Natural killer cell (primary cell): ENCODE measurements around the gene BHLHE40. TPM values are rescaled to one million over a fixed set of nuclear protein-coding genes. Genes with fewer than 3 reads are reported as not detected.
A peak's percentile ranks its signal among the peaks of the same experiment; 100 is the strongest.

Source experiments
- ATAC-seq, 3 donors: fragments of 150-1000 bp in 2 of 3; fragments of 200-7000 bp in 1 of 3; cut with Tn5 transposase; 1 replicate in 1 of 3; 2 replicates in 2 of 3; pipeline ENCODE4 v1.10.0; 2021; ENCODE audit warnings: mild to moderate bottlenecking in 2 of 3, moderate library complexity in 2 of 3
- DNase-seq, 2 donors: peaks; one replicate each; pipeline versions ENCODE4 v3.0.0 to v3.0.0-alpha.2; 2013 to 2021; ENCODE audit warnings: mixed read lengths in 1 of 2
- H3K27ac ChIP-seq: one replicate; pipeline ENCODE4 v1.5.1; 2013; ENCODE audit warnings: mild to moderate bottlenecking, low read length
- H3K27me3 ChIP-seq: one replicate; pipeline ENCODE4 v1.6.1; 2013; ENCODE audit warnings: low read length; ENCODE audit not compliant: control insufficient read depth, insufficient read depth
- H3K36me3 ChIP-seq: one replicate; pipeline ENCODE4 v1.6.1; 2013; ENCODE audit warnings: low read length; ENCODE audit not compliant: control insufficient read depth, insufficient read depth
- H3K4me1 ChIP-seq: one replicate; pipeline ENCODE4 v1.6.1; 2013; ENCODE audit warnings: low read length; ENCODE audit not compliant: control insufficient read depth, insufficient read depth
- H3K4me3 ChIP-seq: one replicate; pipeline ENCODE4 v1.5.1; 2013; ENCODE audit warnings: low read length
- H3K9me3 ChIP-seq: one replicate; pipeline ENCODE4 v1.6.1; 2013; ENCODE audit warnings: low read length; ENCODE audit not compliant: control insufficient read depth, insufficient read depth
- H3K27ac Mint-ChIP-seq, 2 donors: one replicate each; pipeline ENCODE4 v1.8.0; 2022; ENCODE audit warnings: mild to moderate bottlenecking in 2 of 2, mixed read lengths in 2 of 2, moderate library complexity in 1 of 2
- H3K27me3 Mint-ChIP-seq, 2 donors: one replicate each; pipeline ENCODE4 v1.8.0; 2022; ENCODE audit warnings: low read depth in 2 of 2, mixed read lengths in 2 of 2
- H3K36me3 Mint-ChIP-seq: one replicate; pipeline ENCODE4 v1.8.0; 2022; ENCODE audit warnings: mixed read lengths
- H3K4me1 Mint-ChIP-seq, 2 donors: one replicate each; pipeline ENCODE4 v1.8.0; 2022; ENCODE audit warnings: mixed read lengths in 2 of 2
- H3K4me3 Mint-ChIP-seq: one replicate; pipeline ENCODE4 v1.8.0; 2022; ENCODE audit warnings: mild to moderate bottlenecking, moderate library complexity, mixed read lengths
- H3K9me3 Mint-ChIP-seq, 2 donors: one replicate each; pipeline ENCODE4 v1.8.0; 2022; ENCODE audit warnings: mixed read lengths in 2 of 2
- WGBS: methylation state at CpG from one replicate; pipeline ENCODE4 v1.1.7; 2013; ENCODE audit warnings: missing lambda C conversion rate; ENCODE audit not compliant: insufficient coverage; 5-methylcytosine and 5-hydroxymethylcytosine counted together
- intact Hi-C: fragments of 100-400 bp; cut with micrococcal nuclease; formaldehyde crosslinking; loops from one replicate; pipeline ENCODE4 v1.14.2; 2022
- total RNA-seq, 4 donors: library from RNA; stranded (reverse); fragments of 120-200 nt in 1 of 4; gene quantifications; one replicate each; pipeline versions ENCODE4 v1.2.3 to v1.2.4, GENCODE V29; 2013 to 2022
- TF ChIP-seq, protein P1 (sequence below): fragments of 200-600 bp; IDR thresholded peaks from one replicate; pipeline ENCODE4 v1.8.0; 2022; ENCODE audit warnings: antibody characterized with exemption

BHLHE40 gene
- total RNA-seq, 3 donors from 2014 or later (not counting 1 experiment from before 2014, with no cell fraction given), result 512 to 725 (median 719) TPM

- intact Hi-C loops, result loop anchor here (10.0 kb wide), 1 partner anchor 631 kb away; no protein-coding TSS in a partner anchor
- 27% methylated on average over 12 of the region's 13 CpGs for WGBS
- Mint-ChIP-seq H3K4me1 (peaks cover 58 to 66% of the 10 kb centered on the region in 2 donors), H3K27me3 (no peaks in the 10 kb centered on the region), H3K9me3 (no peaks in the 10 kb centered on the region), H3K4me3 (peak overlapping the region; percentile 87), H3K27ac (peak overlapping the region; percentile 98 to 100), H3K36me3 (peaks cover 25% of the 10 kb centered on the region)
- H3K9me3 ChIP-seq, result no peaks in the 10 kb centered on the region
- ATAC-seq (no peak), DNase-seq (peak in 1 of 2 donors; percentile 61)
- TF ChIP-seq, protein P1, sequence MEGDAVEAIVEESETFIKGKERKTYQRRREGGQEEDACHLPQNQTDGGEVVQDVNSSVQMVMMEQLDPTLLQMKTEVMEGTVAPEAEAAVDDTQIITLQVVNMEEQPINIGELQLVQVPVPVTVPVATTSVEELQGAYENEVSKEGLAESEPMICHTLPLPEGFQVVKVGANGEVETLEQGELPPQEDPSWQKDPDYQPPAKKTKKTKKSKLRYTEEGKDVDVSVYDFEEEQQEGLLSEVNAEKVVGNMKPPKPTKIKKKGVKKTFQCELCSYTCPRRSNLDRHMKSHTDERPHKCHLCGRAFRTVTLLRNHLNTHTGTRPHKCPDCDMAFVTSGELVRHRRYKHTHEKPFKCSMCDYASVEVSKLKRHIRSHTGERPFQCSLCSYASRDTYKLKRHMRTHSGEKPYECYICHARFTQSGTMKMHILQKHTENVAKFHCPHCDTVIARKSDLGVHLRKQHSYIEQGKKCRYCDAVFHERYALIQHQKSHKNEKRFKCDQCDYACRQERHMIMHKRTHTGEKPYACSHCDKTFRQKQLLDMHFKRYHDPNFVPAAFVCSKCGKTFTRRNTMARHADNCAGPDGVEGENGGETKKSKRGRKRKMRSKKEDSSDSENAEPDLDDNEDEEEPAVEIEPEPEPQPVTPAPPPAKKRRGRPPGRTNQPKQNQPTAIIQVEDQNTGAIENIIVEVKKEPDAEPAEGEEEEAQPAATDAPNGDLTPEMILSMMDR, result no peak
- peaks cover 34% of the 10 kb centered on the region for H3K36me3 ChIP-seq
- no peaks in the 10 kb centered on the region for H3K27me3 ChIP-seq
- peaks cover 54% of the 10 kb centered on the region for H3K4me1 ChIP-seq
- H3K27ac ChIP-seq, result peak overlapping the region; percentile 85
- H3K4me3 ChIP-seq, result peak overlapping the region; percentile 50
Observed at GRCh38 chr3:4986175-4986781, 7.0 kb downstream of the BHLHE40 start.

GRCh38 chr3:4986782-4987537 is 7.7 kb downstream of the BHLHE40 start:
- TF ChIP-seq, protein P1, result no peak
- peak; percentile 69 to 88 (median 71) for ATAC-seq
- peak overlapping the region; percentile 85 for H3K27ac ChIP-seq
- intact Hi-C loops, result loop anchor here (10.0 kb wide), 1 partner anchor 632 kb away; no protein-coding TSS in a partner anchor
- H3K27me3 ChIP-seq, result no peaks in the 10 kb centered on the region
- peaks cover 18% of the 10 kb centered on the region for H3K36me3 Mint-ChIP-seq
- H3K4me1 ChIP-seq, result peaks cover 54% of the 10 kb centered on the region
- peaks cover 27% of the 10 kb centered on the region for H3K36me3 ChIP-seq
- H3K4me3 ChIP-seq, result peak overlapping the region; percentile 50
- H3K4me1 Mint-ChIP-seq, result peaks cover 51 to 59% of the 10 kb centered on the region in 2 donors
- no peaks in the 10 kb centered on the region for H3K9me3 Mint-ChIP-seq
- under 1% methylated on average over 37 of the region's 44 CpGs for WGBS
- H3K9me3 ChIP-seq, result no peaks in the 10 kb centered on the region
- H3K27ac Mint-ChIP-seq, result peak overlapping the region; percentile 98 to 100
- no peaks in the 10 kb centered on the region for H3K27me3 Mint-ChIP-seq
- DNase-seq, result peak; percentile 79 to 82
- peak overlapping the region; percentile 87 for H3K4me3 Mint-ChIP-seq

- no peak overlapping the region for H3K4me3 ChIP-seq
- Mint-ChIP-seq H3K4me3 (peak overlapping the region; percentile 87), H3K9me3 (no peaks in the 10 kb centered on the region), H3K27me3 (no peaks in the 10 kb centered on the region), H3K4me1 (peaks cover 44 to 53% of the 10 kb centered on the region in 2 donors), H3K27ac (peak overlapping the region; percentile 98 to 100), H3K36me3 (peaks cover 11% of the 10 kb centered on the region)
- peak overlapping the region; percentile 85 for H3K27ac ChIP-seq
- ATAC-seq (no peak), DNase-seq (no peak)
- WGBS, result 72% methylated on average over 4 of the region's 6 CpGs
- H3K9me3 ChIP-seq, result no peaks in the 10 kb centered on the region
- peaks cover 20% of the 10 kb centered on the region for H3K36me3 ChIP-seq
- no peaks in the 10 kb centered on the region for H3K27me3 ChIP-seq
- intact Hi-C loops, result loop anchor here (10.0 kb wide), 1 partner anchor 633 kb away; no protein-coding TSS in a partner anchor
- H3K4me1 ChIP-seq, result peaks cover 52% of the 10 kb centered on the region
- TF ChIP-seq, protein P1, result no peak
Observed at GRCh38 chr3:4987538-4988296, 8.5 kb downstream of the BHLHE40 start.
